Tibial artery (tissue), 4 donors: Measurements from ENCODE around the gene CCDC93.
"Not testable (repeated sequence)": the region's sequence is repeated elsewhere in the genome, so short reads cannot be mapped to it uniquely, and the experiment has no call there.

Experiments used
- DNase-seq, 2 donors: peaks; one replicate each; pipeline ENCODE4 v3.0.0-alpha.2; 2019
- H3K27ac ChIP-seq, 2 donors: fragments of 200-600 bp; sonication (generic) in 1 of 2; 1 replicate in 1 of 2; 2 replicates in 1 of 2; pipeline ENCODE4 v1.5.1; 2018 to 2019; ENCODE audit warnings: mild to moderate bottlenecking in 1 of 2
- H3K27me3 ChIP-seq, 2 donors: fragments of 200-600 bp; sonication (generic) in 1 of 2; one replicate each; pipeline versions ENCODE4 v1.5.1 to v1.6.0; 2016 to 2019
- H3K36me3 ChIP-seq, 3 donors: fragments of 200-600 bp; sonication (generic) in 2 of 3; one replicate each; pipeline ENCODE4 v1.5.1; 2016 to 2019; ENCODE audit warnings: mild to moderate bottlenecking in 2 of 3
- H3K4me1 ChIP-seq, 4 donors: fragments of 200-600 bp; sonication (generic) in 2 of 4; 1 replicate in 3 of 4; 2 replicates in 1 of 4; pipeline ENCODE4 v1.5.1; 2016 to 2019
- H3K4me3 ChIP-seq, 2 donors: fragments of 200-600 bp; sonication (generic) in 1 of 2; 1 replicate in 1 of 2; 2 replicates in 1 of 2; pipeline ENCODE4 v1.5.1; 2018 to 2019; ENCODE audit warnings: mild to moderate bottlenecking in 2 of 2
- H3K9me3 ChIP-seq, 3 donors: fragments of 200-600 bp; sonication (generic) in 1 of 3; one replicate each; pipeline ENCODE4 v1.5.1; 2016 to 2019
- CTCF ChIP-seq, 2 experiments: fragments of 200-600 bp in 1 of 2; fragments of 450-650 bp in 1 of 2; IDR thresholded peaks; one replicate each; pipeline ENCODE4 v1.5.1; 2017 to 2019; ENCODE audit warnings: antibody characterized with exemption in 2 of 2, mild to moderate bottlenecking in 1 of 2, moderate library complexity in 1 of 2
- intact Hi-C: fragments of 100-400 bp; cut with DNase I; formaldehyde crosslinking; loops from one replicate; pipeline ENCODE4 v1.15.0; 2023; ENCODE audit warnings: low total_unique reads

The CCDC93 gene

GRCh38 chr2:117933884-117934354 is 80.0 kb downstream of the CCDC93 start:
- intact Hi-C loops: no loop called here
- H3K9me3 ChIP-seq: peaks cover 0 to 6% (median 0%) of the 10 kb centered on the region in 3 donors
- no peak for DNase-seq

GRCh38 chr2:117931978-117932377 is 81.9 kb downstream of the CCDC93 start:
- no peak for DNase-seq
- peaks cover 0 to 6% (median 0%) of the 10 kb centered on the region in 3 donors for H3K9me3 ChIP-seq
- no peak overlapping the region for H3K27ac ChIP-seq
- TF ChIP-seq CTCF (IDR thresholded peaks at IDR 0.05): no peak
- no peaks in the 10 kb centered on the region for H3K4me1 ChIP-seq
- H3K36me3 ChIP-seq: peaks cover 75 to 96% (median 91%) of the 10 kb centered on the region in 3 donors
- intact Hi-C loops: no loop called here
- H3K27me3 ChIP-seq: no peaks in the 10 kb centered on the region
- H3K4me3 ChIP-seq: no peak overlapping the region

More at GRCh38 chr2:117933884-117934354, 80.0 kb downstream of the CCDC93 start:
- Histone ChIP-seq H3K4me3 (no peak overlapping the region), H3K4me1 (no peaks in the 10 kb centered on the region), H3K27ac (no peak overlapping the region), H3K27me3 (no peaks in the 10 kb centered on the region), H3K36me3 (peaks cover 79 to 100% (median 98%) of the 10 kb centered on the region in 3 donors)
- no peak for TF ChIP-seq CTCF (IDR thresholded peaks at IDR 0.05)

- peaks cover 68 to 90% (median 85%) of the 10 kb centered on the region in 3 donors for H3K36me3 ChIP-seq
- no peaks in the 10 kb centered on the region for H3K27me3 ChIP-seq
- intact Hi-C loops: no loop called here
These were observed 82.6 kb downstream of the CCDC93 start for GRCh38 chr2:117931266-117931665.

GRCh38 chr2:117930775-117931174 is 83.1 kb downstream of the CCDC93 start:
- Histone ChIP-seq H3K9me3 (peaks cover 0 to 6% (median 0%) of the 10 kb centered on the region in 3 donors), H3K4me1 (no peaks in the 10 kb centered on the region), H3K36me3 (peaks cover 63 to 86% (median 81%) of the 10 kb centered on the region in 3 donors), H3K27ac (no peak overlapping the region), H3K27me3 (no peaks in the 10 kb centered on the region), H3K4me3 (no peak overlapping the region)
- TF ChIP-seq CTCF (IDR thresholded peaks at IDR 0.05): no peak
- intact Hi-C loops: no loop called here
- DNase-seq: no peak

More at GRCh38 chr2:117931266-117931665, 82.6 kb downstream of the CCDC93 start:
- no peak for TF ChIP-seq CTCF (IDR thresholded peaks at IDR 0.05)
- H3K27ac ChIP-seq: no peak overlapping the region
- no peak overlapping the region for H3K4me3 ChIP-seq
- DNase-seq: no peak
- peaks cover 0 to 6% (median 0%) of the 10 kb centered on the region in 3 donors for H3K9me3 ChIP-seq
- no peaks in the 10 kb centered on the region for H3K4me1 ChIP-seq

GRCh38 chr2:117923471-117923870 is 90.4 kb downstream of the CCDC93 start:
- DNase-seq, H3K4me1 ChIP-seq, H3K27ac ChIP-seq, H3K27me3 ChIP-seq, H3K9me3 ChIP-seq, H3K4me3 ChIP-seq, intact Hi-C loops: not testable (repeated sequence)
- H3K36me3 ChIP-seq: peaks cover 50 to 81% (median 72%) of the 10 kb centered on the region in 3 donors

GRCh38 chr2:117921520-117921919 is 92.3 kb downstream of the CCDC93 start:
- TF ChIP-seq CTCF (IDR thresholded peaks at IDR 0.05): no peak
- intact Hi-C loops: no loop called here
- Histone ChIP-seq H3K4me3 (no peak overlapping the region), H3K27ac (no peak overlapping the region), H3K36me3 (peaks cover 68 to 87% (median 82%) of the 10 kb centered on the region in 3 donors), H3K27me3 (no peaks in the 10 kb centered on the region), H3K9me3 (no peaks in the 10 kb centered on the region), H3K4me1 (no peaks in the 10 kb centered on the region)
- no peak for DNase-seq
